Central memory CD8-positive, alpha-beta T cell (primary cell): Measurements from ENCODE around the gene CYB5RL.
"Not testable (repeated sequence)": the region's sequence is repeated elsewhere in the genome, so short reads cannot be mapped to it uniquely, and the experiment has no call there.

ENCODE experiments used
- ATAC-seq: fragments of 150-1000 bp; cut with Tn5 transposase; replicated peaks from 2 replicates; pipeline ENCODE4 v1.10.0; 2022; ENCODE audit warnings: mild to moderate bottlenecking, moderate FRiP score, moderate number of reproducible peaks; ENCODE audit not compliant: poor library complexity, severe bottlenecking; ENCODE audit errors: extremely low read depth
- DNase-seq, 2 donors: peaks; one replicate each; pipeline ENCODE4 v3.0.0; 2021; ENCODE audit warnings: low spot score in 2 of 2
- H3K27ac Mint-ChIP-seq: one replicate; pipeline ENCODE4 v1.8.0; 2022; ENCODE audit warnings: low read depth, mild to moderate bottlenecking, moderate library complexity, mixed read lengths
- H3K27me3 Mint-ChIP-seq: one replicate; pipeline ENCODE4 v1.8.0; 2022; ENCODE audit warnings: mixed read lengths
- H3K36me3 Mint-ChIP-seq: one replicate; pipeline ENCODE4 v1.8.0; 2022; ENCODE audit warnings: mild to moderate bottlenecking, moderate library complexity, mixed read lengths; ENCODE audit not compliant: insufficient read depth
- H3K4me1 Mint-ChIP-seq: one replicate; pipeline ENCODE4 v1.8.0; 2022; ENCODE audit warnings: mixed read lengths
- H3K4me3 Mint-ChIP-seq: one replicate; pipeline ENCODE4 v1.8.0; 2022; ENCODE audit warnings: mild to moderate bottlenecking, moderate library complexity, mixed read lengths
- H3K9me3 Mint-ChIP-seq: one replicate; pipeline ENCODE4 v1.8.0; 2022; ENCODE audit warnings: mixed read lengths

CYB5RL gene

DNA sequence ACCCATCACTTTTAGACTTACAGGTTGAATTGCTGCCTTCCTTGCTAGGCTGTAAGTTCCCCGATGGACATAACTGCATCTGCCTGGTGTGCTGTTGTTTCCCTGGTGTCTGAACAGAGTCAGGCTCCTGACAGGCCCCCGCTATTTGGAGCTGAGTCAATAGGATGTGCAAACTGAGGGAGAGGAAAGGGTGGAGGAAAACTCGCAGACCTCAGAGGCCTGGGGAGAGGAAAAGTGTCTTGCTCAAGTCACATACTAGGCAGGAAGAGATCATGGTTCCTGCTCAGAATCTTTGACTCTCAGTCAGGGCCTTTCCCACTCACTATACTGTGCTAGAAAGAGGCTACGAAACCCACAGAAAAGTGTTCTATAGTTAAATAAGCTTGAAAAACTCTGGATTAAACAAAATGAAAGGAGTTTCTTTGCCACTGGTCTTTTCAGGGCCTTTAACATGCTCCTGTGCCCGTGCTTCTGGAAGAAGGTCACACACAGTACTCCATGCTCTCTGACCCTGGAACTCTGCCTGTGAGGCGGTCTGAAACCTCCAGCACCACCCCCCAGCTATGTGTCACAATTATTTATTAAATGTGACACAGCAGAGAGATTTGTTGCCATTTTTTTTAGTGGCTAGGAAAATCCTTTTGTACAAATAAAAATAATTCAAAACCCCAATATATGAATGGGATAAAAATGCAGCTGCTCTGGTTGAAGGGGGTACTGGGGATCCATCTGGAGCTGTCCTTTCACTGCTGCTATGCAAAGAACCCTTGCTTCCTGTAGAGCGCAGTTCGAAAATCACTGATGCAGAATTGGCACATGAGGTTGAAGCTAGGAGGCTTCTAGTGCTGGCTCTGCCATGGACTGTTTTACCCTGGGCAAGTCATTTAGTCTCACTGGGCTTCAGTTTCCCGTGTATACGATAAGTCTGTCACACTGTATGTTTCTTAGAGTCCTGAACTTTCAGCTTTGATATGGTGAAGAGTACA is 26.9 kb downstream of the CYB5RL start:
- H3K4me3 Mint-ChIP-seq = no peak overlapping the region
- H3K27ac Mint-ChIP-seq = no peak overlapping the region
- no peaks in the 10 kb centered on the region for H3K27me3 Mint-ChIP-seq
- no peaks in the 10 kb centered on the region for H3K9me3 Mint-ChIP-seq
- ATAC-seq (no peak), DNase-seq (no peak)
- H3K4me1 Mint-ChIP-seq = no peaks in the 10 kb centered on the region
- peaks cover under 1% of the 10 kb centered on the region for H3K36me3 Mint-ChIP-seq

- no peaks in the 10 kb centered on the region for H3K36me3 Mint-ChIP-seq
Observed at GRCh38 chr1:54171606-54172005, 28.2 kb downstream of the CYB5RL start.

DNA sequence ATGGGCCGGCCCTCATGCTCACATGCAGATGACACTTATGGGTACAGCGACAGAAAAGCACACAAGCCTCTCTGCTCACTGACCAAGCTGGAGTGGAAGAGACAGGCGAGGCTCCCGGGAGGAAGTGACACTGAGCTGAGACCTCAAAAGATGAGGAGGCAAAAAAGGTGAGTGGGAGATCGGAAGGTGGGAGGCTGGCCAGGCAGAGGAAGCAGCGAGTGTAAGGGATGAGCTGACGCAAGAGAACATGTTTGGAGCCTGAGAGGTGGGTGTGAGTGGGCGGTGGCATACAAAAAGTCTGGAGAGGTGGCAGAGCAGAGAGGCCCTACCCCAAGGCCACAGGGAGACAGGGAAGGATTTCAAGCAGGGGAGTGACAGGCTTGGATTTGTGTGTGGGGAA is 28.8 kb downstream of the CYB5RL start:
- ATAC-seq (no peak), DNase-seq (no peak)
- Mint-ChIP-seq H3K4me3 (no peak overlapping the region), H3K4me1 (no peaks in the 10 kb centered on the region), H3K9me3 (no peaks in the 10 kb centered on the region), H3K36me3 (no peaks in the 10 kb centered on the region), H3K27me3 (no peaks in the 10 kb centered on the region), H3K27ac (no peak overlapping the region)

More at GRCh38 chr1:54171606-54172005, 28.2 kb downstream of the CYB5RL start:
- no peaks in the 10 kb centered on the region for H3K9me3 Mint-ChIP-seq
- no peak overlapping the region for H3K27ac Mint-ChIP-seq
- H3K4me1 Mint-ChIP-seq = no peaks in the 10 kb centered on the region
- ATAC-seq (no peak), DNase-seq (no peak)
- H3K4me3 Mint-ChIP-seq = no peak overlapping the region
- H3K27me3 Mint-ChIP-seq = no peaks in the 10 kb centered on the region

GRCh38 chr1:54169068-54169467 is 30.8 kb downstream of the CYB5RL start:
- DNase-seq (no peak), ATAC-seq (no peak)
- Mint-ChIP-seq H3K27me3 (no peaks in the 10 kb centered on the region), H3K27ac (no peak overlapping the region), H3K4me3 (no peak overlapping the region), H3K36me3 (no peaks in the 10 kb centered on the region), H3K9me3 (no peaks in the 10 kb centered on the region), H3K4me1 (no peaks in the 10 kb centered on the region)

GRCh38 chr1:54168206-54168965 is 31.4 kb downstream of the CYB5RL start:
- ATAC-seq (no peak), DNase-seq (no peak)
- H3K9me3 Mint-ChIP-seq = no peaks in the 10 kb centered on the region
- H3K4me3 Mint-ChIP-seq = no peak overlapping the region
- H3K36me3 Mint-ChIP-seq = no peaks in the 10 kb centered on the region
- no peaks in the 10 kb centered on the region for H3K4me1 Mint-ChIP-seq
- no peaks in the 10 kb centered on the region for H3K27me3 Mint-ChIP-seq
- no peak overlapping the region for H3K27ac Mint-ChIP-seq

GRCh38 chr1:54167422-54168139 is 32.2 kb downstream of the CYB5RL start:
- Mint-ChIP-seq H3K27me3 (no peaks in the 10 kb centered on the region), H3K27ac (no peak overlapping the region), H3K9me3 (no peaks in the 10 kb centered on the region), H3K36me3 (no peaks in the 10 kb centered on the region), H3K4me3 (no peak overlapping the region), H3K4me1 (no peaks in the 10 kb centered on the region)
- no peak for ATAC-seq
- no peak for DNase-seq

GRCh38 chr1:54166357-54166756 is 33.5 kb downstream of the CYB5RL start:
- not testable (repeated sequence) for DNase-seq, ATAC-seq, H3K4me1 Mint-ChIP-seq, H3K36me3 Mint-ChIP-seq, H3K4me3 Mint-ChIP-seq, H3K27me3 Mint-ChIP-seq, H3K27ac Mint-ChIP-seq, H3K9me3 Mint-ChIP-seq

DNA sequence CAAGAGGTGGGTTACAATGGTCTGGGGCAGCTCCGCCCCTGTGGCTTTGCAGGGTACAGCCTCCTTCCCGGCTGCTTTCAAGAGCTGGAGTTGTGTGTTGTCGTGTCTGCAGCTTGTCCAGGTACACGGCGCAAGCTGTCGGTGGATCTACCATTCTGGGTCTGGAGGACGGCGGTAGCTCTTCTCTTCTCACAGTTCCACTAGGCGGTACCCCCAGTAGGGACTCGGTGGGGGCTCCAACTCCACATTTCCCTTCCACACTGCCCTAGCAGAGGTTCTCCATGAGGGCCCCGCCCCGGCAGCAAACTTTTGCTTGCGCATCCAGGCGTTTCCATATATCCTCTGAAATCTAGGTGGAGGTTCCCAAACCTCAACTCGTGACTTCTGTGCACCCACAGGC is 34.7 kb downstream of the CYB5RL start:
- H3K9me3 Mint-ChIP-seq = no peaks in the 10 kb centered on the region
- ATAC-seq = no peak
- H3K4me1 Mint-ChIP-seq = no peaks in the 10 kb centered on the region
- no peaks in the 10 kb centered on the region for H3K36me3 Mint-ChIP-seq
- DNase-seq = no peak
- no peak overlapping the region for H3K27ac Mint-ChIP-seq
- H3K4me3 Mint-ChIP-seq = no peak overlapping the region
- H3K27me3 Mint-ChIP-seq = peaks cover 10% of the 10 kb centered on the region

DNA sequence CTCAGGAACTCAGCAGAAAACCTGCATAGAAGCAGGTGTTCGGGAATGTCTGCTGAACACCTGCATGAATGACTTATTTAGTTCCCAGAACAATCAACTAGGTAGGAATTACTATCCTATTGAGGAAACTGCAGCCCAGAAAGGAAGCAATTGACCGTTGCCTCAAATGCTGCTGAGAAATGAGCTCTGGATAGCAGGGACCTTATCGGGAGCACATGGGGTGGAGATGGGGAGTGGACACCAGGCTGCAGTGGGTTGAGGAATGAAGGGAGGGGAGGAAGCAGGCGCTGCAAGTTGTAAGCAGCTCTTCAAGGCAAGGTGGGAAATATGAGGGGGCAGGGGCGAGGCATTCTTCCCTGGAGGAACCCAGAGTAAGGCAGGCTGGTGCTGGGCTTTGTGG is 36.3 kb downstream of the CYB5RL start:
- no peak for DNase-seq
- H3K27ac Mint-ChIP-seq = no peak overlapping the region
- no peaks in the 10 kb centered on the region for H3K36me3 Mint-ChIP-seq
- H3K4me1 Mint-ChIP-seq = no peaks in the 10 kb centered on the region
- H3K9me3 Mint-ChIP-seq = no peaks in the 10 kb centered on the region
- no peak overlapping the region for H3K4me3 Mint-ChIP-seq
- no peak for ATAC-seq
- H3K27me3 Mint-ChIP-seq = peaks cover 10% of the 10 kb centered on the region

DNA sequence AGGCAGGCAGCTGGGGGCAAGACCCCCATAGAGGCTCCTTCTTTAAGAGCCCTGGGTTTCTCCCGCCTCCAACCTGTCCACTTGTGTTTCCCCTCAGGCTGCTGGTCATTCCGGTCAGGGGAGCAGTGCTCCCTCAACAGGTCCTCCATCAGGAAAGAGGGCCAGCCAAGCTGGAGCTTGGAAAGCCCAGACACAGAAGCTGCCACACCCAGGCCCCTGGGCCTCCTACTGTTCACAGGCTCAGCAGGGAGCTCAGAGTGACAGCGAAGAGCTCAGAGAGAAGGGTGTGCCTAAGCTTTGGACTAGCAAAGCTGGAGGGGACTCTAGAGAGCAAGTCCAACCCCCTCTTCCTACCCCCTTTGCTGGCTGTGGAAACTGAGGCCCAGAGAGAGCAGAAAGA is 36.8 kb downstream of the CYB5RL start:
- DNase-seq = no peak
- no peak for ATAC-seq
- Mint-ChIP-seq H3K4me1 (no peaks in the 10 kb centered on the region), H3K4me3 (no peak overlapping the region), H3K9me3 (no peaks in the 10 kb centered on the region), H3K27ac (no peak overlapping the region), H3K36me3 (no peaks in the 10 kb centered on the region), H3K27me3 (peaks cover 10% of the 10 kb centered on the region)

GRCh38 chr1:54161495-54162168 is 38.2 kb downstream of the CYB5RL start:
- Mint-ChIP-seq H3K36me3 (no peaks in the 10 kb centered on the region), H3K4me3 (no peak overlapping the region), H3K9me3 (no peaks in the 10 kb centered on the region), H3K27ac (no peak overlapping the region), H3K27me3 (peaks cover 16% of the 10 kb centered on the region), H3K4me1 (no peaks in the 10 kb centered on the region)
- ATAC-seq = no peak
- no peak for DNase-seq

DNA sequence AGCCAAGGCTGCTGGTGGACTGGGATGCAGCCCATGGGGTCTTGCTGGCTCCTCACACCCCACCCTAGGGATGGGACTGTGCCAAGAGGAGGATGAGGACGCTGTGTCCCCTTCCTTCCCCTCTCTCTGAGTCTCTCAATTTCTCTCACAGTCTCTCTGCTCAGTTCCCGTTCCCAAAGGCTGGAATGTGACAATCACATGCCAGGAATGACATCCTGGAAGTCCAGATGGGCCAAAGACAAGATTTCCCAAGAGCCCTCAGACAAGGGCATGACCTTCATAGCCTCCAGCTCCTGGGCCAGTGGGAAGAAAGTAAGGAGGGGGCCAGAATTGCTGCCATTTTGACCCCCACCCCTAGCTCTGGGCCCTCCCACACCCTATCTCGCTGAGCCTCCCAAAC is 39.5 kb downstream of the CYB5RL start:
- Mint-ChIP-seq H3K9me3 (no peaks in the 10 kb centered on the region), H3K36me3 (no peaks in the 10 kb centered on the region), H3K27ac (no peak overlapping the region), H3K27me3 (peaks cover 16% of the 10 kb centered on the region), H3K4me1 (no peaks in the 10 kb centered on the region), H3K4me3 (no peak overlapping the region)
- ATAC-seq (no peak), DNase-seq (no peak)
